AG09319 (cell line): ENCODE measurements around the gene ARHGAP10.
"Not testable (repeated sequence)": the region's sequence is repeated elsewhere in the genome, so short reads cannot be mapped to it uniquely, and the experiment has no call there.

ENCODE experiments used
- DNase-seq: peaks from one replicate; pipeline ENCODE4 v3.0.0-alpha.2; 2010; ENCODE audit warnings: low read depth; ENCODE audit errors: extremely low read depth
- TF ChIP-seq, protein P1 (sequence below): IDR thresholded peaks from 2 replicates; pipeline ENCODE4 v1.5.1; 2011; ENCODE audit warnings: low read depth, mild to moderate bottlenecking, inconsistent platforms, low read length, moderate library complexity

ARHGAP10 gene

GRCh38 chr4:147884536-147884935, 152.6 kb downstream of the ARHGAP10 start:
- TF ChIP-seq, protein P1, sequence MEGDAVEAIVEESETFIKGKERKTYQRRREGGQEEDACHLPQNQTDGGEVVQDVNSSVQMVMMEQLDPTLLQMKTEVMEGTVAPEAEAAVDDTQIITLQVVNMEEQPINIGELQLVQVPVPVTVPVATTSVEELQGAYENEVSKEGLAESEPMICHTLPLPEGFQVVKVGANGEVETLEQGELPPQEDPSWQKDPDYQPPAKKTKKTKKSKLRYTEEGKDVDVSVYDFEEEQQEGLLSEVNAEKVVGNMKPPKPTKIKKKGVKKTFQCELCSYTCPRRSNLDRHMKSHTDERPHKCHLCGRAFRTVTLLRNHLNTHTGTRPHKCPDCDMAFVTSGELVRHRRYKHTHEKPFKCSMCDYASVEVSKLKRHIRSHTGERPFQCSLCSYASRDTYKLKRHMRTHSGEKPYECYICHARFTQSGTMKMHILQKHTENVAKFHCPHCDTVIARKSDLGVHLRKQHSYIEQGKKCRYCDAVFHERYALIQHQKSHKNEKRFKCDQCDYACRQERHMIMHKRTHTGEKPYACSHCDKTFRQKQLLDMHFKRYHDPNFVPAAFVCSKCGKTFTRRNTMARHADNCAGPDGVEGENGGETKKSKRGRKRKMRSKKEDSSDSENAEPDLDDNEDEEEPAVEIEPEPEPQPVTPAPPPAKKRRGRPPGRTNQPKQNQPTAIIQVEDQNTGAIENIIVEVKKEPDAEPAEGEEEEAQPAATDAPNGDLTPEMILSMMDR: no peak
- no peak for DNase-seq

- DNase-seq: not testable (repeated sequence)
Measured at GRCh38 chr4:147885216-147885615, 153.3 kb downstream of the ARHGAP10 start.

- DNase-seq: no peak
- TF ChIP-seq, protein P1: no peak
Measured at GRCh38 chr4:147891476-147892115, 159.7 kb downstream of the ARHGAP10 start.

DNA sequence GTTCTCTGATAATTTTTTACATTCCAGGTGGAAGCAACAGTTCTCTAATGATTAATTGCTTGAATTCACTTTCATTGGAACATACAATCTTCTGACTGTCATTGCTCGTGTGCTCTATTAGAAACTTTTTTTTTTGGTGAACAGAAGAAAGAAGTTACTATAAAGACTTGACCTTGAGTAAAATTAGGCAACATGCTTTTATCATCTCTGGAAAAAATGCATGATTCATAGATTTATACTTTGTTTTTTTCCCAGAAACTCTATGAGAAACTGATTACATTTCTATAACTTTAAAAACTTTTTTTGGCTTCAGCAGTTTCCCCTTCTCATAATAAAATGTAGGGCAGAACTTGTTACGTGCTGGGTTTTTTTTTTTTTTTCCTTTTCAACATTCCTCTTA, 167.6 kb downstream of the ARHGAP10 start:
- DNase-seq: peak; percentile 3
- TF ChIP-seq, protein P1: no peak

DNA sequence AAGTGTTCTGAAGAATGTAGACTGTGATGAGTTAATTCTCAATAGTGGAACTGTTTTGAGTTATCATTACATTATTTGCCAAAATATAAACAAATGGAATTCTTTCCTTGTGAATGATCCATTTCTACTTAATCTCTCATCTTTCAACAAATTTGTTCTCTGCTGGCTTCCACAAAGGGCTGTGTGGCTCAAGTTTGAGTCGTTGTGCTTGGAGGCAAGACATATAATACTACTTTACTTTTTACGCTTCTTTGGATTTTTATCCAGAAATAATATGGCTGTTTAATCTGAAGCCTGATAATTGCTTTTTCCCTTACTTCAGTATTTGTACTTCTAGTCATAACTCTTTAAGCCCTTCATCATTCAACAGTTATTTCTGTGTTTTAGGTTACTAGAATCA, 169.5 kb downstream of the ARHGAP10 start:
- TF ChIP-seq, protein P1: no peak
- no peak for DNase-seq

DNA sequence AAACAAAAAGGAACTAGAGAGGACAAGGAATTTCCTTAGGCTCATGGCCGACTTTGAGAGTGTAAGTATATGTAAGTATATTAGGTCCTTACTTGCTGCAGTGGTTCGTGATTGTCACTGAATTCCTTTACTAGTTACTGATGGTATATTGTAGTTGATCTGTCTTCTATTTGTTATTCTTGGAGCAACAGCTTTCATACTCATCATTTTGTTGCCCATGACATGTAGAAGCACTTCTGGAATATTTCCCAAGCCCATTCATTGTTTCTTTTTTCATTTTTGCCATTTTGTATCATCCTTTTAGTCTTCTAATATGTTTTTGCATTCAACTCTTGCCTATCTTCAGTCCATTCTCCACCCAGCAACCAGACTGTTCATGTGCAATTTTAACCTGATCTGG, 170.0 kb downstream of the ARHGAP10 start:
- DNase-seq: no peak

GRCh38 chr4:147909225-147909624, 177.3 kb downstream of the ARHGAP10 start:
- no peak for DNase-seq
- TF ChIP-seq, protein P1: no peak

More for the DNA sequence above, 170.0 kb downstream of the ARHGAP10 start:
- TF ChIP-seq, protein P1: no peak

- DNase-seq: no peak
- TF ChIP-seq, protein P1: no peak
Measured at GRCh38 chr4:147910315-147910714, 178.4 kb downstream of the ARHGAP10 start.

DNA sequence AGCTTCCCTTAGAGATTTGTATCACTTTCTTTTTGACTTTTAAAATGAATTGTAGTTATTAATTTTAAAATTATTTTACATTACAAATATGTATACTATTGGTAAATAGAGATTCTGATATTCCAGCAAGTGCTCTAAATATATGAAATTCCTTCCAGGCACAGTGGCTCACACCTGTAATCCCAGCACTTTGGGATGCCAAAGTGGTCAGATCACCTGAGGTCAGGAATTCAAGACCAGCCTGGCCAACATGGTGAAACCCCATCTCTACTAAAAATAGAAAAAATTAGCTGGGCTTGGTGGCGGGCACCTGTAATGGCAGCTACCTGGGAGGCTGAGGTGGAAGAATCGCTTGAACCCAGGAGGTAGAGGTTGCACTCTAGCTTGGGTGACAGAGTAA, 180.2 kb downstream of the ARHGAP10 start:
- not testable (repeated sequence) for DNase-seq
